Activated B cell treated with CpG ODN at 0.5 μM for 24 hours (primary cell): Measurements from ENCODE around the gene SLC5A6. TPM values are rescaled to one million over a fixed set of nuclear protein-coding genes. Genes with fewer than 3 reads are reported as not detected.

ENCODE experiments used
- ATAC-seq: fragments of 200-7000 bp; cut with Tn5 transposase; one replicate; pipeline ENCODE4 v1.10.0; 2021; ENCODE audit warnings: low read depth, mild to moderate bottlenecking, moderate library complexity
- CTCF ChIA-PET: fragments of 350-600 bp; sonication (Branson Sonifier 250); formaldehyde crosslinking; loops from one replicate; lab custom pipeline; 2021; ENCODE audit warnings: antibody characterized with exemption; lab: Charles Lee
- POLR2A ChIA-PET: fragments of 350-600 bp; sonication (Branson Sonifier 250); formaldehyde crosslinking; loops from one replicate; lab custom pipeline; 2021; ENCODE audit warnings: antibody characterized with exemption; lab: Charles Lee
- DNase-seq: peaks from one replicate; pipeline ENCODE4 v3.0.0; 2022
- H3K27ac Mint-ChIP-seq: one replicate; pipeline ENCODE4 v1.8.0; 2020; ENCODE audit warnings: mixed read lengths
- H3K27me3 Mint-ChIP-seq: one replicate; pipeline ENCODE4 v1.8.0; 2021; ENCODE audit warnings: mixed read lengths
- H3K36me3 Mint-ChIP-seq: one replicate; pipeline ENCODE4 v1.8.0; 2021; ENCODE audit warnings: low read depth, mixed read lengths
- H3K4me1 Mint-ChIP-seq: one replicate; pipeline ENCODE4 v1.8.0; 2021; ENCODE audit warnings: mixed read lengths
- H3K4me3 Mint-ChIP-seq: one replicate; pipeline ENCODE4 v1.8.0; 2020; ENCODE audit warnings: mild to moderate bottlenecking, mixed read lengths
- H3K9me3 Mint-ChIP-seq: one replicate; pipeline ENCODE4 v1.8.0; 2020; ENCODE audit warnings: mixed read lengths
- intact Hi-C: fragments of 100-400 bp; cut with micrococcal nuclease; formaldehyde crosslinking; loops from one replicate; pipeline ENCODE4 v1.15.1; 2024
- total RNA-seq: library from RNA; stranded (reverse); gene quantifications from 2 replicates; pipeline ENCODE4 v1.2.3, GENCODE V29; 2022
- TF ChIP-seq, protein P1 (sequence below): fragments of 200-600 bp; IDR thresholded peaks from one replicate; pipeline ENCODE4 v1.8.0; 2022; ENCODE audit warnings: antibody characterized with exemption, mild to moderate bottlenecking

SLC5A6 gene
- total RNA-seq, 1 donor from 2014 or later: 69.9 TPM

DNA sequence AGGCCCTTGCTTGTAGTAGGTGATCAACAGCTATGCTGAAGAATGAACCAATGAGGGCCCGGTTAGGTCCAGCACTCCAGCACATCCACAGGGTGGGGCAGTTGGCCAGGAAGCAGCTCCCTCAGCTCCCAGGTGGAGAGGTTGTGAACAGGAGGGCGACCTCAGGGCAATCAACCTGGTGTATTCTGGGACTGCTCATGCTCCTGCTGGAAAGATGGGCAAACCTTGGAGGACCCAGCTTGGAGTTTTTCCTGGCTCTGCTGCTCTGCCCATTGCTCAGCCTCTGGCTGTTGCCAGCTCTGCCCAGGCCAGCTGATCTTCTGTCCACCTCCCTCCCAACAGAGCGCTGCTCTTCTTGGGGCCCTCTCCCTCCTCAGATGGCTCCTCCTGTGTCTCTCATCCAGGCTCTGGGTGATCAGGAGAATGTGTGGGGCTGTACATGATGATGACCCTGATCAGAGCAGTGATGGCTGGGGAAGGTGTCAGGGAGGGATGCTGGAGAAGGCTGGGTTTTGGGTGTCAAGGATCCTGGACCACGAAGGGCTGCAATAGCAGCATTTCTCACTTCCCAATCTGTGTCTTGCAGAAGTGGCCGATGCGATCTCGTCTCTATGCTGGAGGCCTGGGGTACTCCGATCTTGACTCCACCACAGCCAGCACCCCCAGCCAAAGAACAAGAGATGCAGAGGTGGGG lies 59.8 kb downstream of the SLC5A6 start:
- CTCF ChIA-PET: interaction anchor here (1.3 kb wide), 1 partner anchor 18 kb away, joined by 4 read pairs; no protein-coding TSS in a partner anchor
- H3K36me3 Mint-ChIP-seq: no peaks in the 10 kb centered on the region
- H3K27me3 Mint-ChIP-seq: peaks cover 20% of the 10 kb centered on the region
- DNase-seq (no peak), ATAC-seq (no peak)
- H3K27ac Mint-ChIP-seq: no peak overlapping the region
- no peaks in the 10 kb centered on the region for H3K4me1 Mint-ChIP-seq
- intact Hi-C loops: no loop called here
- H3K4me3 Mint-ChIP-seq: no peak overlapping the region
- no peaks in the 10 kb centered on the region for H3K9me3 Mint-ChIP-seq
- POLR2A ChIA-PET: no interaction called here
- TF ChIP-seq, protein P1, sequence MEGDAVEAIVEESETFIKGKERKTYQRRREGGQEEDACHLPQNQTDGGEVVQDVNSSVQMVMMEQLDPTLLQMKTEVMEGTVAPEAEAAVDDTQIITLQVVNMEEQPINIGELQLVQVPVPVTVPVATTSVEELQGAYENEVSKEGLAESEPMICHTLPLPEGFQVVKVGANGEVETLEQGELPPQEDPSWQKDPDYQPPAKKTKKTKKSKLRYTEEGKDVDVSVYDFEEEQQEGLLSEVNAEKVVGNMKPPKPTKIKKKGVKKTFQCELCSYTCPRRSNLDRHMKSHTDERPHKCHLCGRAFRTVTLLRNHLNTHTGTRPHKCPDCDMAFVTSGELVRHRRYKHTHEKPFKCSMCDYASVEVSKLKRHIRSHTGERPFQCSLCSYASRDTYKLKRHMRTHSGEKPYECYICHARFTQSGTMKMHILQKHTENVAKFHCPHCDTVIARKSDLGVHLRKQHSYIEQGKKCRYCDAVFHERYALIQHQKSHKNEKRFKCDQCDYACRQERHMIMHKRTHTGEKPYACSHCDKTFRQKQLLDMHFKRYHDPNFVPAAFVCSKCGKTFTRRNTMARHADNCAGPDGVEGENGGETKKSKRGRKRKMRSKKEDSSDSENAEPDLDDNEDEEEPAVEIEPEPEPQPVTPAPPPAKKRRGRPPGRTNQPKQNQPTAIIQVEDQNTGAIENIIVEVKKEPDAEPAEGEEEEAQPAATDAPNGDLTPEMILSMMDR: no peak

DNA sequence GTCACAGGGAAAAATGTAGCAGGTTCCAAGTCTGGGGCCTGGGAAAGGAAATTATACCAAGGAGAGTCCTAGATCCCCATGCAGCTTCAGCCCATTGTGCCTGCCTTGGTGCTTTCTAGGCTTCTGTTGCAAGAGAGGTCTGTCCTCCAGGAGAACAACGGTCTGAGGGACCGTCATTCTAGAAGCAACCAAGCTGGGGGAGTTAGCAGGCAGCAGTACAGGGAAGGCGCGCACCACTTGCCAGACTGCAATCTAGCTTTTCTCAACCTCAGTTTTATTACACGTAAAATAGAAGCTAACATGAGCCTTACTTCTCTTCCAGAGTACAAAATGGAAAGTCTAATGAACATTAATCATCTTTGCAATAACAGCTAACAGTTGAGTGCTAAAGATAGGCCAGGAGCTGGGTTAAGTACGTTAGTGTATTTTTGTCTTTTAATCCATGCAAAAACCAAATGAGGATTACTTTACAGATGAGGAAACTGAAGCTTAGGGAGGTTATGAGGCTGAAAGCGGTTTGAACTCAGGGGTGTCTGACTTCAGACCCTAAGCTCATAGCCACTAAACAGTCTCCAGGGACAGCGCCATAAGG lies 61.3 kb downstream of the SLC5A6 start:
- no peaks in the 10 kb centered on the region for H3K4me1 Mint-ChIP-seq
- H3K36me3 Mint-ChIP-seq: no peaks in the 10 kb centered on the region
- intact Hi-C loops: no loop called here
- H3K4me3 Mint-ChIP-seq: no peak overlapping the region
- ATAC-seq (no peak), DNase-seq (no peak)
- TF ChIP-seq, protein P1: no peak
- ChIA-PET POLR2A (no interaction called here), CTCF (interaction anchor here (1.3 kb wide), 1 partner anchor 19 kb away, joined by 4 read pairs; no protein-coding TSS in a partner anchor)
- no peak overlapping the region for H3K27ac Mint-ChIP-seq
- no peaks in the 10 kb centered on the region for H3K9me3 Mint-ChIP-seq
- peaks cover 24% of the 10 kb centered on the region for H3K27me3 Mint-ChIP-seq

Other genes with a start within 250 kb of the SLC5A6 start
- gene MAPRE3, start 241.6 kb downstream of the SLC5A6 start, total RNA-seq: 4.6 and 6.3 TPM in 2 replicates
- gene TMEM214, start 179.3 kb downstream of the SLC5A6 start, total RNA-seq: 84.4 and 92.1 TPM in 2 replicates
- 14.9 and 15.2 TPM in 2 replicates for gene AGBL5, start 160.6 kb downstream of the SLC5A6 start, total RNA-seq
- gene OST4, start 140.6 kb downstream of the SLC5A6 start, total RNA-seq: 243 and 265 TPM in 2 replicates
- gene EMILIN1, start 133.7 kb downstream of the SLC5A6 start, total RNA-seq: 0.29 and 0.69 TPM in 2 replicates
- 2.2 and 2.6 TPM in 2 replicates for gene KHK, start 125.5 kb downstream of the SLC5A6 start, total RNA-seq
- 0.17 and 0.31 TPM in 2 replicates for gene CGREF1, start 93.1 kb downstream of the SLC5A6 start, total RNA-seq
- gene ABHD1, start 88.5 kb downstream of the SLC5A6 start, total RNA-seq: 0.20 and 1.1 TPM in 2 replicates
- gene PREB, start 77.6 kb downstream of the SLC5A6 start, total RNA-seq: 38.6 and 38.7 TPM in 2 replicates
- not detected in 2 replicates for gene PRR30, start 72.9 kb downstream of the SLC5A6 start, total RNA-seq
- 0.07 TPM in 1 of 2 replicates, not detected in the other for gene TCF23, start 63.3 kb downstream of the SLC5A6 start, total RNA-seq
- 73.9 and 77.2 TPM in 2 replicates for gene ATRAID, start 227 bp downstream of the SLC5A6 start, total RNA-seq
- gene CAD, start 5.1 kb upstream of the SLC5A6 start, total RNA-seq: 55.9 and 64.1 TPM in 2 replicates
- 0.12 and 0.27 TPM in 2 replicates for gene SLC30A3, start 50.8 kb upstream of the SLC5A6 start, total RNA-seq
- not detected in 2 replicates for gene DNAJC5G, start 63.2 kb upstream of the SLC5A6 start, total RNA-seq
- not detected in 2 replicates for gene TRIM54, start 70.2 kb upstream of the SLC5A6 start, total RNA-seq
- gene UCN, start 96.2 kb upstream of the SLC5A6 start, total RNA-seq: 1.0 and 1.2 TPM in 2 replicates
- 78.1 and 98.3 TPM in 2 replicates for gene MPV17, start 110.8 kb upstream of the SLC5A6 start, total RNA-seq
- 91.7 and 119 TPM in 2 replicates for gene GTF3C2, start 144.5 kb upstream of the SLC5A6 start, total RNA-seq
- gene EIF2B4, start 158.1 kb upstream of the SLC5A6 start, total RNA-seq: 43.3 and 49.9 TPM in 2 replicates
- 124 and 128 TPM in 2 replicates for gene SNX17, start 158.3 kb upstream of the SLC5A6 start, total RNA-seq
- 30.1 and 32.8 TPM in 2 replicates for gene ZNF513, start 168.5 kb upstream of the SLC5A6 start, total RNA-seq
- 74.7 and 75.2 TPM in 2 replicates for gene PPM1G, start 197.3 kb upstream of the SLC5A6 start, total RNA-seq
- 78.9 and 82.3 TPM in 2 replicates for gene NRBP1, start 216.4 kb upstream of the SLC5A6 start, total RNA-seq
- 6.3 and 10.0 TPM in 2 replicates for gene KRTCAP3, start 230.1 kb upstream of the SLC5A6 start, total RNA-seq